Measurements from ENCODE around the gene TLR3. TPM values are rescaled to one million over a fixed set of nuclear protein-coding genes. Genes with fewer than 3 reads are reported as not detected.
A peak's percentile ranks its signal among the peaks of the same experiment; 100 is the strongest.

Gene TLR3
- total and polyA plus RNA-seq, 10 of the 15 experiments (the other 5 are each of a cell fraction or from before 2014, with no cell fraction given), result under 0.01 to 0.05 (median 0.03) TPM; not detected in 7

- peak; percentile 36 for DNase-seq (ENCODE audit: low read depth, low spot score)
Observed at GRCh38 chr4:186037692-186038658, 31.0 kb upstream of the TLR3 start.

More at GRCh38 chr4:186037692-186038658, 31.0 kb upstream of the TLR3 start:
- in situ Hi-C loops (cut with MboI), result loop anchor here (5.0 to 25.0 kb wide), 2 partner anchors 391 to 1001 kb away; no protein-coding TSS in a partner anchor
- Histone ChIP-seq H3K36me3 (ENCODE audit: control insufficient read depth in 2 of 2, insufficient read depth in 2 of 2, low read length in 1 of 2) (no peaks in the 10 kb centered on the region), H3K79me2 (ENCODE audit: control insufficient read depth, insufficient read depth, low read length) (no peaks in the 10 kb centered on the region), H3K4me1 (ENCODE audit: control insufficient read depth, insufficient read depth, low read length) (no peaks in the 10 kb centered on the region), H3K27ac (ENCODE audit: control insufficient read depth, insufficient read depth) (no peak overlapping the region), H3K4me3 (no peak overlapping the region), H3K27me3 (replicated peaks in 1 of 2; ENCODE audit: control insufficient read depth in 2 of 2, insufficient read depth in 2 of 2, low read length in 1 of 2) (peaks cover 0 to 2% of the 10 kb centered on the region in 2 experiments; a peak in 2 of 4 replicates), H2AFZ (ENCODE audit: control insufficient read depth, low read depth, low read length) (no peak overlapping the region), H3K4me2 (ENCODE audit: control insufficient read depth, insufficient read depth) (no peak overlapping the region), H4K20me1 (ENCODE audit: control insufficient read depth, insufficient read depth) (no peaks in the 10 kb centered on the region), H3K9ac (ENCODE audit: control insufficient read depth, insufficient read depth, low read length) (no peak overlapping the region), H3K9me3 (replicated peaks; ENCODE audit: control insufficient read depth, insufficient read depth, low read length) (peaks cover 5% of the 10 kb centered on the region; the same call in 1 of the 3 replicates)
- CTCF ChIA-PET, result interaction anchor here (0.5 to 5.7 kb wide), 30 partner anchors 11 to 1031 kb away, joined by 3 to 75 read pairs (median 4); partner anchors contain the start of gene TLR3
- peak; percentile 84 for ATAC-seq
- peak; percentile 62 for FAIRE-seq
- intact Hi-C loops (cut with micrococcal nuclease; ENCODE audit: unreplicated experiment), result loop anchor here (1.0 to 5.0 kb wide), 2 partner anchors 99 to 398 kb away; no protein-coding TSS in a partner anchor
- RAD21 ChIA-PET (ENCODE audit: unreplicated experiment), result interaction anchor here (0.8 to 3.9 kb wide), 7 partner anchors 18 to 854 kb away, joined by 3 to 20 read pairs (median 4); no protein-coding TSS in a partner anchor
- no TSS peak for BruUV-seq (replicated peaks)
- SMC1A ChIA-PET (ENCODE audit: uncharacterized antibody, unreplicated experiment), result interaction anchor here (0.7 to 1.7 kb wide), 6 partner anchors 31 to 942 kb away, joined by 3 to 8 read pairs (median 4); partner anchors contain the start of gene TLR3
- POLR2A ChIA-PET, result no interaction called here
- 10% methylated on average over 12 of the region's 12 CpGs for WGBS (ENCODE audit: insufficient coverage, insufficient replicate concordance, low lambda C conversion rate, missing lambda C conversion rate)
- TF ChIP-seq SMC3 (IDR thresholded peaks at IDR 0.05; ENCODE audit: borderline replicate concordance, low read length), result peak; percentile 68; the same call in 1 of the 2 replicates
- no peak for TF ChIP-seq ZBTB4 (CRISPR knock-in tag; IDR thresholded peaks at IDR 0.05)
- no peak for TF ChIP-seq BCL11A (IDR thresholded peaks at IDR 0.05; ENCODE audit: low read depth, low read length)
- no peak for TF ChIP-seq BACH1 (IDR thresholded peaks at IDR 0.05; ENCODE audit: borderline replicate concordance)
- peak; percentile 58 to 81 (median 74); a peak in 5 of 6 replicates for TF ChIP-seq CTCF (IDR thresholded peaks at IDR 0.05 in 2 of 3, conservative IDR thresholded peaks at IDR 0.05 in 1 of 3; ENCODE audit: control insufficient read depth in 2 of 3, extremely low read depth in 1 of 3, insufficient read depth in 1 of 3, low read depth in 3 of 3, low read length in 3 of 3)
- no peak for TF ChIP-seq RB1 (IDR thresholded peaks at IDR 0.05; ENCODE audit: borderline replicate concordance)
- TF ChIP-seq RAD21 (IDR thresholded peaks at IDR 0.05; ENCODE audit: insufficient read depth, low read depth, low read length), result peak; percentile 81
- no peak for TF ChIP-seq ZNF274 (IDR thresholded peaks at IDR 0.05; ENCODE audit: insufficient read depth, insufficient read length)
- TF ChIP-seq CREM (IDR thresholded peaks at IDR 0.05; ENCODE audit: low read depth), result no peak
- no peak for TF ChIP-seq ZNF687 (IDR thresholded peaks at IDR 0.05)
- TF ChIP-seq KLF5 (IDR thresholded peaks at IDR 0.05; ENCODE audit: partially characterized antibody), result no peak
- no peak for TF ChIP-seq NFYB (IDR thresholded peaks at IDR 0.05; ENCODE audit: insufficient read depth, low read depth, low read length)
